HepG2 (cell line): ENCODE results near the gene TULP3. TPM values are rescaled to one million over a fixed set of nuclear protein-coding genes. Genes with fewer than 3 reads are reported as not detected.

ENCODE experiments used
- AGO2 ChIP-seq: fragments of 200-400 bp; formaldehyde crosslinking; optimal IDR thresholded peaks from 2 replicates; pipeline ENCODE3; 2017; ENCODE audit warnings: mild to moderate bottlenecking, low read depth, low read length, moderate library complexity
- AKNA ChIP-seq: sonication (generic); formaldehyde crosslinking; IDR thresholded peaks from 2 replicates; pipeline ENCODE4 v1.4.0; 2020; ENCODE audit warnings: missing genetic modification reagents, borderline replicate concordance
- CAMTA2 ChIP-seq: sonication (generic); formaldehyde crosslinking; IDR thresholded peaks from 2 replicates; pipeline ENCODE4 v1.4.0; 2020; ENCODE audit warnings: mild to moderate bottlenecking, missing genetic modification reagents, borderline replicate concordance
- CREBL2 ChIP-seq: sonication (generic); formaldehyde crosslinking; IDR thresholded peaks from 2 replicates; pipeline ENCODE4 v1.8.1; 2023; ENCODE audit warnings: missing genetic modification reagents, mild to moderate bottlenecking, borderline replicate concordance
- GRHL1 ChIP-seq: sonication (generic); formaldehyde crosslinking; conservative IDR thresholded peaks from 2 replicates; pipeline ENCODE4 v1.8.0; 2022; ENCODE audit warnings: missing genetic modification reagents
- MIXL1 ChIP-seq: IDR thresholded peaks from 2 replicates; pipeline ENCODE4 v1.6.1; 2016
- PAX8 ChIP-seq: sonication (generic); formaldehyde crosslinking; IDR thresholded peaks from 2 replicates; pipeline ENCODE4 v1.8.0; 2022; ENCODE audit warnings: mild to moderate bottlenecking, missing genetic modification reagents, borderline replicate concordance
- PRDM15 ChIP-seq: sonication (generic); formaldehyde crosslinking; IDR thresholded peaks from 2 replicates; pipeline ENCODE4 v1.4.0; 2020; ENCODE audit warnings: missing genetic modification reagents
- RARA ChIP-seq: IDR thresholded peaks from 2 replicates; pipeline ENCODE4 v1.6.1; 2016; ENCODE audit warnings: missing genetic modification reagents, missing compliant biosample characterization
- STAG1 ChIP-seq: sonication (generic); formaldehyde crosslinking; IDR thresholded peaks from 2 replicates; pipeline ENCODE4 v1.4.0; 2020; ENCODE audit warnings: missing genetic modification reagents
- TEF ChIP-seq: sonication (generic); formaldehyde crosslinking; IDR thresholded peaks from 2 replicates; pipeline ENCODE4 v1.5.0; 2020; ENCODE audit warnings: missing genetic modification reagents
- ZNF160 ChIP-seq: sonication (generic); formaldehyde crosslinking; IDR thresholded peaks from 2 replicates; pipeline ENCODE4 v1.8.0; 2022; ENCODE audit warnings: mild to moderate bottlenecking, inconsistent platforms, missing genetic modification reagents
- ZNF367 ChIP-seq: sonication (generic); formaldehyde crosslinking; IDR thresholded peaks from 2 replicates; pipeline ENCODE4 v1.4.0; 2020; ENCODE audit warnings: missing genetic modification reagents, borderline replicate concordance
- ZNF431 ChIP-seq: sonication (generic); formaldehyde crosslinking; IDR thresholded peaks from 2 replicates; pipeline ENCODE4 v1.9.0; 2022; ENCODE audit warnings: missing genetic modification reagents, low read depth, mild to moderate bottlenecking, borderline replicate concordance
- ZNF432 ChIP-seq: sonication (generic); formaldehyde crosslinking; IDR thresholded peaks from 2 replicates; pipeline ENCODE4 v1.5.0; 2020; ENCODE audit warnings: missing genetic modification reagents, mild to moderate bottlenecking, borderline replicate concordance
- ZNF510 ChIP-seq: sonication (generic); formaldehyde crosslinking; IDR thresholded peaks from 2 replicates; pipeline ENCODE4 v1.4.0; 2020; ENCODE audit warnings: low read depth, mild to moderate bottlenecking, missing genetic modification reagents
- ZNF773 ChIP-seq: sonication (generic); formaldehyde crosslinking; IDR thresholded peaks from 2 replicates; pipeline ENCODE4 v1.4.0; 2020; ENCODE audit warnings: missing genetic modification reagents, borderline replicate concordance
- polyA plus RNA-seq, 8 experiments: library from polyadenylated mRNA; depleted of rRNA in 3 of 8; stranded (reverse) in 7 of 8; unstranded in 1 of 8; fragments of >200 nt; fragmentation: Illumina TruSeq in 4 of 8; extraction: Trizol in 4 of 8; gene quantifications; 2 replicates each; pipeline versions ENCODE4 v1.2.1 to v1.2.3, GENCODE V29; 2011 to 2016; ENCODE audit warnings: low read depth in 4 of 8, missing spikeins in 1 of 8, mixed read lengths in 1 of 8; ENCODE audit not compliant: insufficient read depth in 1 of 8
- total RNA-seq, 5 experiments: library from RNA; depleted of rRNA; stranded (reverse); fragments of >200 nt; fragmentation: Illumina TruSeq; extraction: Trizol; gene quantifications; 2 replicates each; pipeline ENCODE4 v1.2.3, GENCODE V29; 2016; ENCODE audit warnings: low read depth in 1 of 5

The TULP3 gene
- total and polyA plus RNA-seq, 2 of the 13 experiments (the other 11 are each of a cell fraction or from before 2014, with no cell fraction given) = 11.2 to 13.2 TPM

GRCh38 chr12:2890388-2891239 is at the start of gene TULP3 (continued):
- TF ChIP-seq GRHL1 = no peak
- TF ChIP-seq ZNF431 (CRISPR knock-in tag) = peak; percentile 68
- peak; percentile 59; the same call in 1 of the 2 replicates for TF ChIP-seq ZNF367
- peak; percentile 80; the same call in 1 of the 2 replicates for TF ChIP-seq PAX8 (CRISPR knock-in tag)
- peak; percentile 78 for TF ChIP-seq ZNF773 (CRISPR knock-in tag)
- peak; percentile 90 for TF ChIP-seq AGO2
- TF ChIP-seq MIXL1 (CRISPR knock-in tag) = no peak
- 0 out of 2 replicates have a peak, but pooled peaks have one; percentile 73 for TF ChIP-seq ZNF510 (CRISPR knock-in tag)
- no peak for TF ChIP-seq CAMTA2 (CRISPR knock-in tag)
- no peak; the same call in 1 of the 2 replicates for TF ChIP-seq CREBL2 (CRISPR knock-in tag)
- TF ChIP-seq ZNF432 = no peak
- no peak; the same call in 1 of the 2 replicates for TF ChIP-seq ZNF160 (CRISPR knock-in tag)
- TF ChIP-seq RARA = 0 out of 2 replicates have a peak, but pooled peaks have one; percentile 18
- no peak for TF ChIP-seq STAG1 (CRISPR knock-in tag)
- TF ChIP-seq AKNA (CRISPR knock-in tag) = no peak
- no peak for TF ChIP-seq PRDM15
- no peak; the same call in 1 of the 2 replicates for TF ChIP-seq TEF
